Panc1 (cell line): Measurements from ENCODE around the gene STAT3.

Experiments used
- CTCF ChIP-seq: fragments of 450-650 bp; IDR thresholded peaks from 2 replicates; pipeline ENCODE4 v1.5.1; 2017; ENCODE audit warnings: mild to moderate bottlenecking
- POLR2AphosphoS5 ChIP-seq: IDR thresholded peaks from 2 replicates; pipeline ENCODE4 v1.6.1; 2012; ENCODE audit warnings: mild to moderate bottlenecking, low read depth, low read length, moderate library complexity
- SIN3A ChIP-seq: IDR thresholded peaks from 2 replicates; pipeline ENCODE4 v1.6.1; 2012; ENCODE audit warnings: low read depth, mild to moderate bottlenecking, low read length, moderate library complexity, borderline replicate concordance; ENCODE audit not compliant: insufficient read depth
- TCF7L2 ChIP-seq: IDR thresholded peaks from 2 replicates; pipeline ENCODE4 v1.6.1; 2011; ENCODE audit warnings: mild to moderate bottlenecking, low read depth, low read length, inconsistent platforms
- TF ChIP-seq, protein P1 (sequence below), 2 experiments: IDR thresholded peaks; 2 replicates each; pipeline ENCODE4 v1.6.1; 2011 to 2012; ENCODE audit warnings: low read depth in 2 of 2, control low read depth in 1 of 2, low read length in 1 of 2, mild to moderate bottlenecking in 1 of 2, moderate library complexity in 1 of 2; ENCODE audit not compliant: insufficient read depth in 1 of 2

DNA sequence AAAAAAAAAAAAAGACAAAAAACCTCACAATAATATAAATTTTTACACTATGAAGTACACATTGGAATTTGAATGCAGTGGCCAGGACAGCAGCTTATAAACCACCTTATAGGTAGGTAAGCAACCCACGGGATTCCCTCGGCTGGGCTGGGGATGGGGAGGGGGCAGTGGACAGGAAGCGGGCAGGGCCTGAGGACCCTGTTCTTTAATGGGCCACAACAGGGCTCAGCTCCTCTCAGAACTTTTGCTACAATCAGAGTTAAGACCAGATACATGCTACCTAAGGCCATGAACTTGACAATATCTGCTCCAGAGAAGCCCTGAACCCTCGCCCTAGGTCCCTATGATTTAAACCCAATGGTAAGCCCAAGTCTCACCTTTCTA lies 74.9 kb downstream of the STAT3 start:
- no peak for TF ChIP-seq CTCF
- TF ChIP-seq, protein P1, sequence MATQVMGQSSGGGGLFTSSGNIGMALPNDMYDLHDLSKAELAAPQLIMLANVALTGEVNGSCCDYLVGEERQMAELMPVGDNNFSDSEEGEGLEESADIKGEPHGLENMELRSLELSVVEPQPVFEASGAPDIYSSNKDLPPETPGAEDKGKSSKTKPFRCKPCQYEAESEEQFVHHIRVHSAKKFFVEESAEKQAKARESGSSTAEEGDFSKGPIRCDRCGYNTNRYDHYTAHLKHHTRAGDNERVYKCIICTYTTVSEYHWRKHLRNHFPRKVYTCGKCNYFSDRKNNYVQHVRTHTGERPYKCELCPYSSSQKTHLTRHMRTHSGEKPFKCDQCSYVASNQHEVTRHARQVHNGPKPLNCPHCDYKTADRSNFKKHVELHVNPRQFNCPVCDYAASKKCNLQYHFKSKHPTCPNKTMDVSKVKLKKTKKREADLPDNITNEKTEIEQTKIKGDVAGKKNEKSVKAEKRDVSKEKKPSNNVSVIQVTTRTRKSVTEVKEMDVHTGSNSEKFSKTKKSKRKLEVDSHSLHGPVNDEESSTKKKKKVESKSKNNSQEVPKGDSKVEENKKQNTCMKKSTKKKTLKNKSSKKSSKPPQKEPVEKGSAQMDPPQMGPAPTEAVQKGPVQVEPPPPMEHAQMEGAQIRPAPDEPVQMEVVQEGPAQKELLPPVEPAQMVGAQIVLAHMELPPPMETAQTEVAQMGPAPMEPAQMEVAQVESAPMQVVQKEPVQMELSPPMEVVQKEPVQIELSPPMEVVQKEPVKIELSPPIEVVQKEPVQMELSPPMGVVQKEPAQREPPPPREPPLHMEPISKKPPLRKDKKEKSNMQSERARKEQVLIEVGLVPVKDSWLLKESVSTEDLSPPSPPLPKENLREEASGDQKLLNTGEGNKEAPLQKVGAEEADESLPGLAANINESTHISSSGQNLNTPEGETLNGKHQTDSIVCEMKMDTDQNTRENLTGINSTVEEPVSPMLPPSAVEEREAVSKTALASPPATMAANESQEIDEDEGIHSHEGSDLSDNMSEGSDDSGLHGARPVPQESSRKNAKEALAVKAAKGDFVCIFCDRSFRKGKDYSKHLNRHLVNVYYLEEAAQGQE (IDR thresholded peaks at IDR 0.05; ENCODE audit: insufficient read depth in 1 of 2, low read depth in 2 of 2, low read length in 1 of 2) = no peak
- TF ChIP-seq POLR2AphosphoS5 = no peak
- no peak for TF ChIP-seq SIN3A
- TF ChIP-seq TCF7L2 = no peak
